GM11168 (cell line): ENCODE data around the gene ADGRF1.
"Not testable (repeated sequence)": the region's sequence is repeated elsewhere in the genome, so short reads cannot be mapped to it uniquely, and the experiment has no call there.

Experiments used
- in situ Hi-C: fragments of 300-500 bp; cut with MboI; formaldehyde crosslinking; loops from one replicate; pipeline ENCODE4 v1.12.0; 2022; ENCODE audit warnings: low sequenced_read_pairs; ENCODE audit not compliant: unreplicated experiment

Gene ADGRF1

DNA sequence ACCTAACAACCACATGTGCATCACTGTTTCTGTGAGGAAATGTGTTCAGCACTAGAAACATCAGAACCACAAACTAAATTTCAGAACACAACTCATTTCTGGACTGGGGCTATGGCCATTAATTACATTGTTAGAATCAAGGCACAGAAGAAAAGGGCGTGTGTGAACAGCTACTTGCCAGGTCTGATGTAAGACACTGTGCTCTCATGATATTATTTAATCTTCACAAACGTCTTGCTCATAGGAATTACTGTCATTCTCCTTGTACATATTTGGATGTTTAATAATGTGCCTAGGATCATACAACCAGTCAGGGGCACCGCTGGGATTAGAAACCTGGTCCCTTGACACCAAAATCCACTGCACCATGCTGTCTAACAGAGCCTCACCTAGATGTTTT is 14.8 kb downstream of the ADGRF1 start:
- in situ Hi-C loops: no loop called here

DNA sequence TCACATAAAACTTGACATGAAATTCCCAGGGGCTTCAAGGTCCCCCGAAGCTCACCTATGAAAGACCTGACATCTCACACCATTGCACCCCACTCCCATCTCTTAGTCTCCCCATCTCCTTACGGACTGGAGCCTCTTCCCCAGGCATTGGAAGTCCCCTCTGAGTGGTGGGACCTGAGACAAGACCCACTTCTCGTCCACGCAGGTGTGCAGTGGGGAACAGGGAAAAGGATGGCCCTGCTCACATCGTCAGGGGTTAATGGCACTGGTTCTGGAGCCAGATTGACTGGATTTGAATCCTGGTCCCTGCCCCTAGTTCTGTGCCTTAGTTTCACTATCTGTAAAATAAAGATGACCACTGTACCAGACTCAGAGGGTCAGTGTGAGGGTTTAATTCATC is 15.5 kb downstream of the ADGRF1 start:
- in situ Hi-C loops: no loop called here

DNA sequence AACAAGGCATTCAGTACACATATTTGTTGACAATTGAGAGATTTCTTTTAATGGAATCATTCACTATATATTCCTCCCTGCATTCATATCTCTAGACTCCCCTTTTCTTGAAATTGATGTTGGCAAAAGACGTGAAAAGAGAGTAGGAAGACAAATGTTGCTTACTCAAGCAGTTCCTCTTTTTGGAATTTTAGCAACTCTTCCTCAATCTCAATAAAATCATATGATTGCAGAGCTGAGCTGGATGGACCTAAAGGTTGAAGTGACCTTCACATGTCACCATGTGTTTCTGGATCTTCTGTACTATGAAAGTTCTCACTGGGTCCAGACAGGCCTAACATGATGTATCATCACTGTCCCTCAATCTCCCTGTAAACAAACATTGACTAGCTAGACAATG is 18.6 kb downstream of the ADGRF1 start:
- in situ Hi-C loops: no loop called here

DNA sequence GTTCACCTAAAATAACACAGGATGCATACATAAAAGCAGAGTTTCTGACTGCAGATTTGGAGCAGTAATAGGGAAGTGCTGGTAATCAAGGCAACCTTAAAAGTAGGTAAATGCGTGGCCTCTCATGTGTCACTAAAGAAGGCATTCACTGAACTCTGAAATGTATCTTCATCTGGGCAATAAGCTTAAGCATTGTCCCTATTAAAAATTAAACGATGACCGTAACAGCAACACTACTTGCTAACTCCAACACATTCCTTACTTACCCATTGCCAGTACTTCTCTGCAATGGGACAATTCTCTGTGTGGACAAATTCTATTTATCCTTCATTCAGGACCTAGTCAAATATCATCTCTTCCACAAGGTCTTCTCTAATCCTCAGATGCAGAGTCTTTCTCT is 19.9 kb downstream of the ADGRF1 start:
- in situ Hi-C loops: no loop called here

DNA sequence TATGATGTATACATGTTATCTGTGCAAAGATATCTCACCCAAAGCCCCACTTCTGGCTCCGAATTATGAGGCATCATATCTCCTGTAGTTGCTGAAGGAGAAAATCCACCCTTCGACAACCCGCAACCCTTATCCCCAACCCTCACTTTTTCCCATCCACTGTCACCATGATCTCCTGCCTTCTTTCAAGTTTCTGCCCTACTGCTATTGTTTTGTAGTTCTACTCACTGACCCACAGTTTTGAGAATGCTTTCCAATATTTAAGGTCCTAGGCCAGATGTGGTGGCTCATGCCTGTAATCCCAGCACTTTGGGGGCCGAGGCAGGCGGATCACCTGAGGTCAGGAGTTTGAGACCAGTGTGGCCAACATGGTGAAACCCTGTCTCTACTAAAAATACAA is 22.2 kb downstream of the ADGRF1 start:
- in situ Hi-C loops: no loop called here

DNA sequence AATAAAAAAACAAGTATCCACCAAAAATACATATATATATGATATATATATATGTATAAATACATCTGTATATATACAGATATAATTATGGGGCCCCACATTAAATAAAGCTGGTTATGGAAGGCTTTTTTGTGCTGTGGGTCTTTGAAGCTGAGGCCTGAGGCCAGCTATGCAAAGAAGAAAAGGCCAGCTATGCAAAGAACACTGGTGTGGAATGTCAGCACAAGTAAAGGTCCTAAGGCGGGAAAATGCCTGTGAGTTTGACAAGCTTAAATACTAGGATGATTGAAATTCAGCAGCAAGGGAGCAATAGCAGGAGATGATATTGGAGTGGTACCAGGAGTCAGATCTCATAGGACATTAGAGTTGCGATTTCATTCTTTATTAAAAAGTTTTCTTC is 25.2 kb downstream of the ADGRF1 start:
- in situ Hi-C loops: no loop called here

DNA sequence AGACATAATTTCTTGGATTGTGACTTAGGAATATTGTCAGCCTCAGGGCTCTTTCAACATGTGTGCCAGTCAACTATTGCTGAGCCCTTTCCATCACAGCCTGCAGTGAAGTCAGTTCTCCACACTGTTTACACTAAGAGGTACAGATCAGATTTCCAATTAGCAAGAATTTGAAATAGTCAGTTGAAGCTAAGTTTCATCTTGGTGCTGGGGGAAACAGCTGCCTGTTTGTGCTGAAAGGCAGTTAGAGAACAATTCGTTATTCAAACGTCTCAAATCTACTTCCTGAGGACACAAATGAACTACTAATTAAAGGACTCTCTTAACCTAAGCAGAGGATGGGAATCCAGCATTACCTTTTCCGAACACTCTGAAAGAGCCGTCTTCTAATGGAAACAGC is 25.9 kb downstream of the ADGRF1 start:
- in situ Hi-C loops: no loop called here

DNA sequence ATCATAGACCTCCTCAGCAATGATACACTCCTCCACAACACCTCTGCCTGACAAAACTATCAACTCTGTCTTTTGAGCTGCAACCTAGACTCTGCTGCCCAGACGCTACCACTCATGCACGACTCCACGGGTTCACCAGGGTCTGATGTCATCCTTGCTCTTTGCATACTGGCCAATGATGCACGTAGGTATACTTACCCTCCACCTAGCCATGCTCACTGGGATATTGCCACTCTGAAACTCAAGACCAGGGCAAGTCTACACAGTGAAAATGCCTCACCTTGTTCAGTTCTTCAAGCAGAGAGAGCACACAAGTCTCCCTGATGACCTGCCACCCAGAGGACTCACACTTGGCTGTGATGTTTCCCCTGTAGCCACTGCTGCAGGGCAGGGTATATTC is 27.7 kb downstream of the ADGRF1 start:
- in situ Hi-C loops: no loop called here

DNA sequence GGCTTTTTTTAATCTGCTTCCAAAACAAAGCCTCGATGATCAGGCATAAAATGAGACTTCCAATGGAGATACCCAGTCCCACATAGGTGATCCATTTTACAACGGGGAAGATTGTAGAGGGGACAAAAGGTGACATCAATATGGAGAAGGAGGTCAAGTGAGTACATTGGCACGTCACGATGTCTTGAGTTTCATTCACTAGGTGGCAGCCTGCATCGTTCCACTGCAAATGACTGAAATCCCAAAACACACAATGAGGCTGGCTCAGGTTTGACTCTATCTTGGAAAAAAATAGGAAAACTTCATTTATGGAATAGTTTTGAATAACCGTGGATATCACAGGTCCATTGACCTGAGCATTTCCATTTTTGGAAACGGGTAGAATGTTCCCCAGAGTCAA is 32.5 kb downstream of the ADGRF1 start:
- in situ Hi-C loops: no loop called here

DNA sequence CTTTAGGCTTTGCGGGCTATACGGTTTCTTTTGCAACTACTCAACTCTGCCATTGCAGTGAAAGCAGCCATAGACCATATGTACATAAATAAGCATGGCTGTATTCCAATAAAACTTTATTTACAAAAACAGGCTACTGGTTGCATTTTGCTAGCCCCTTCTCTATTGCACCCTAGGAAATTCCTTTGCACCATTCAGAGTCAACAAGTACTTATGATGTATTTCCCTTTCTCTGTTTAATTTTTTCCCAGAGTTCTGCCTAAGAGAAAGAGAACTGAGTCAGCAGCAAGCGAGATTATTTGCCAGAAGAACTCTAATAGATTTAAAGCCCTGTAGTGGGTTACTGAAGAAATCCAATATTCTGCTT is 33.8 kb downstream of the ADGRF1 start:
- in situ Hi-C loops: no loop called here

DNA sequence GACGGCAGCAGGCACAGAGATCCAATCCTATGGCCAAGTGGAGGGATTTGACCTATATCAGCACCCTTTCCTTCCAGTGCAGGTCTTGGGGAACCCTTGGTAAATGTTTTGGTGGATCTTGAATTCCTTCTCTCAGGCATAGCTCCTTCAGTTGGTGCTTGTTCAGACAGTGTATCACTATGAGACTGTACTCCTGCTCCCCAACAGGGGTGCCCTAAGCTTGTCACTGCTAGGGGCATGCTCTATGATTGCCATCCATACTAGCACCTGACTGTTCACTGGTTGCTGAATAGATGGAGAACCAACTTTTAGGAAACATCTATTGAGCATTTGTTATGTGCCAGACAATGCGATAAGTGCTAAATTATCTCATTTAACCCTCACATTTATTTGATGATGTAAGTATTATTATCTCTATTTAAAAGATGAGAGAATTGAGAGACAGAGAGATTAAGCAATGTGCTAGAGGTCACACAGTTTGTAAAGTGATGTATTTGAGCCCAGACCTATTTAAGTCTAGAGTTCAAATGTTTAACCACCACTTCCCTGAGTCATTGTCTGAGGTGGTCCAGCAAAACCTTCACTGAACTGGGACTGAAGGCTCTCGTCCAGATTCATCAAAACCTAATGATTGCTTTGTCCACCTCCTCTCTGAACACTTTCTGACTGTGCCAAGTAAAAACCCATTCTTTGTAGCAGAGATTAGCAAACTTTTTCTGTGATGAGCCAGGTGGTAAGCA is 34.3 kb downstream of the ADGRF1 start:
- in situ Hi-C loops: no loop called here

DNA sequence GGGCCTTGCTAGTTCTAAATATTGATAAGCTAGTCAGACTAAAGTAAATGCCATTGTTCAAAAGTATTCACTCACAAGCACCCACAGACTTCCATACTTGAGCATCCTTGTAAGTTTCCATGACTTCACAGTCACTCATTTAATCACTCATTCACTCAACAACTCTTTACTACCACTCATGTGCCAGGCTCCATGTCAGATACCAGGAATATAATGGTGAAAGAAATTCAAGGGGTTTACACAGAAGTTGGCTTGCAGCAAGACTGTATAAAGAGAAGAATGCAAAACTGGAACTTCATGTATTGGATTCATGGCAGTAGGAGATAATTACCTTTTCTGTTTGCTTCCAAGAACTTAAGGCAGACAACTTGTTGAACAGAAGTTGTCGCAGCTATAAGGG is 36.6 kb downstream of the ADGRF1 start:
- in situ Hi-C loops: no loop called here

DNA sequence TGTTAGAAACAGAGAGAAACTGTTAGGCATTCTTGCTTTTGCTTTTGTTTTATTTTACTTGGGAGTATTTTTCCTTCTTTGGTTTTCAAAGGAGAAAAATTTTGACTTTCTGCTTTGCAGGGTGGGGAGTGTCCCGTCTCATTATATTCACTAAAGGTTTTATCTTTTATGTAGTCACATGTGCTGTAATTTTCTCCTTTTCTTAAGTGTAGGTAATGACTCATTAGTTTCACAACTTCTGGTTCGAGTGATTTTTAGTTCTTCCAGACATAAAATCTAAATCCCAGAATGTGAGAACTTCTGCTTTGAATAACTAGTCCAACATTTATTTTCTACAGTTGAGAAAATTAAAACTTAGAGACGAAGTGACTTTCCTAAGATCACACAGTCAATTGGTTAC is 37.7 kb downstream of the ADGRF1 start:
- in situ Hi-C loops: no loop called here

DNA sequence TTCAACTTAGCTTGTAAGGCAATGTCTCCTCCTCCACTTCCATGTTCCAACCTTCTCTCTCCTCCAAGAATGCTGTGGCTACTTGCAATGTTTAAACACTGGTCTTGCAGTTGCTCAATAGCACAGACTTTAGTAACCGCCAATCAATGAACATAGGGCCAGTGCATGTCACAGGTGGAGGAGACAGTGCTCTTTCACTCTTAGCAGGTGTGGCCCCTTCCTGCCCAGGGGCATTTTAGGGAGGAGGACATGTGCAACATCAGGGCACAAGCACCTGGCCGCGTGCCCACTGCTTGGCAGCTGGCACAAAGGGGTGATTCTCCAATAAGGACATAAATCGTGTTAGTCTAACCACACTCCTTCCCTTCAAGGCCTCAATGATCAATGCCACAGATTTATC is 41.3 kb downstream of the ADGRF1 start:
- in situ Hi-C loops: no loop called here

DNA sequence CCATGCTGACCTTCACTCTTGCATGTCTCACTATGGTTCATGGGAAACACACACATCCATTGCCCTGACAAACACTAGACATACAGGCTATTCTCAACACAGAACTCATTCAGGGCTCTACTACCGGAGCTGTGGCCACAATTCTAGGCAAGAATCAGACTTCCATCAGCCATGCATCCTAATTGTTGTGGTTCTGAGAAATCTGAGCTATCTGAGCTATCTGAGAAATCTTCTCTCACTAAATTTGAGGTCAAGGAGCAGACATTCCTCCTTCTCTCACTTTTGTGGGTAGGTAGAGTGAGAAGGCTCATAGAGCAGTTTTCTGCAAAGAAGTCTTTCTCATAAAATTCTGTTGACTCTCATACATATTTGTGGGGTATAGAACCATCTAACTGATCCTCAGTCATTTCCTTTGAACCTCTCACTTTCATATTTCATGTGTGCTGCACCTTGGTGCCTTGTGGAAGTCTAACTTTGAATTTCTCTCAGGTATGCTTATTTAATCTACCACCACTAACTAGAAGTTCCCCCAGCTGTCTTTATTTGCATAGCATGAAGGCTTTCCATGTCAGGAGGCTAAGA is 43.6 kb downstream of the ADGRF1 start:
- in situ Hi-C loops: no loop called here

DNA sequence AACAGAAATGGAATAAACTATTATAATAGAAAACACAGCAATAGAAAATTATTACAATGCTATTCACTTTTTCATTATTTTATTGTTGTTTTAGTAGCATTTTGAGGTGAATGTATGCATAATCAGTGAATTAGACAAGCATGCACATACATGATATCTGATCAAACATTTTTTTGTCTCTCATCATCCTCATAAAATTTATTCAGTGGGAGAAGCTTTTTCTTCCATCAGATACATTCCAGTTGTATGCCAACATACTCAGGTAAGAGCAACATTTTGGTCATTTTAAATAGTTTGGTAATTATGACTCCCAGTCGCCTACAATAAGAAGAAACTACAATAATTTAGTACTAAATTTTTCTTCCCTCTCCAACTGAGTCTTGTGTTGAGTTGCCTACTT is 44.5 kb downstream of the ADGRF1 start:
- in situ Hi-C loops: no loop called here

DNA sequence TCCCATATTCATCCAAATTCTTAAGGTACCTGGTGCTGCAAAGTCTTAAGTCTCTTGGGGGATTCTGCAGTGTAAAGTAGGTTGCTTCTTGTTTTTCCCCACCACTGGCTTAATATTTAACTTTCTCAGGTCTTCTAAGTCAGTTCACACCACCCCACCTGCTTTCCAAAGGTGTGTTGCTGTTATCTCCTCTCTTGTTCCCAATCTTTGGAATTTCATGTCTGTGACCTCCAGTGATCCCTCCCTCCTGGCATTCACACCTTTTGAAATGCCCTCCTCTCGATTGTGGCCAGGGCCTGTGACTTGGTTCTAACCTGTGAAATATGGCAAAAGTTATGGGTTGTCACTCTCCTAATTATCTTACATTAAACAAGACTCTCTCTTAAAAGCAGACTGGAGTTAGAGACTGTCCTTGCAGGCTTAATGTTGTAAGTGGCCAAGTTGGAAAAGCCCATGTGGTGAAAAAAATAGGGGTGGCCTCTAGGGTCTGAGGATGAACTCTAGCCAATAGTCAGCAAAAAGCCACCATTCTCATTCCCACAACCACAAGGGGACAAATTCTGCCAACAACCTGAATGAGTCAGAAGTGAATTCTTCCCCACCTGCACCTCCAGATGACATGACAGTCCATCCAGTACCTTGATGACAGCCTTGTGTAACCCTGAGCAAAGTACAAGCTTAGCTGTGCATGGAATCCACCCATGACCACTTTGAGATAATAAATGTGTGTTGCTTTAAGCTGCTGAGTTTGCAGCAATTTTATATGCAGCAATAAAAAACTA is 45.1 kb downstream of the ADGRF1 start:
- in situ Hi-C loops: no loop called here

DNA sequence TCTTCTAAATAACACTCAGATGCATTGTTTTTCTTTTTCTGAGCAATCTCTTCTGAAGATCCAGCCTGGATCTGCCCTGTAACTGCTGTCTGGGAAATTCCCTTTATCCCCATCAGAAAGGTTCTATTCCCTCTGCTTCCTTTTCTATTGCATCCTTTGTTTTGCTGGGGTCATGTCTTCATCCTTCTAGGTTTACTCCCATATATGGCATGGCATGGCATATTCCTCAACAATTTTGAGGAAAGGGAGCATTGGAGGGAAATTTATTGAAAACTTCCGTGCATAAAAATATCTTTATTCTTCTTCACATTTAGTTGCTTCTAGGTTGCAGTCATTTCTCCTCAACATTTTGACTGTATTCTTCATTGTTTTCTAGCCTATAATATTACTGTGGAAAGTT is 47.2 kb downstream of the ADGRF1 start:
- in situ Hi-C loops: no loop called here

DNA sequence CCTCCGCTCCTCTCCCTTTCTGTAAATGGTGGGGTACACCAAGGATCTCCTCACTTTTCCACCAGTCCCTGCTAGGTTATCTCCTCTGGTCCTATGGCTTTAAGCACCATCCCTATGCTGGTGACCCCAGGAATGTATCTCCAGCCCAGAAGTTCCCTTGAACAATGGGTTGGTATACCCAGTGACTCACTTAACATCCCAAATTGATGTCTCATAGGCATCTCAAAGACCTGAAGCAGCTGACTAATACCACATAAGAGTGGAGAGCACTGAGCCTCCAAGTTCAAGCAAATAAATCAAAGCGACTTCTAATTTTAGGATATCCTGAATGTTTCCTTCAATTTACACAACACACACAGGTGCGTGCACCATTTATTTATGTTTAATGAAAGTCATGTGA is 48.3 kb downstream of the ADGRF1 start:
- in situ Hi-C loops: no loop called here

DNA sequence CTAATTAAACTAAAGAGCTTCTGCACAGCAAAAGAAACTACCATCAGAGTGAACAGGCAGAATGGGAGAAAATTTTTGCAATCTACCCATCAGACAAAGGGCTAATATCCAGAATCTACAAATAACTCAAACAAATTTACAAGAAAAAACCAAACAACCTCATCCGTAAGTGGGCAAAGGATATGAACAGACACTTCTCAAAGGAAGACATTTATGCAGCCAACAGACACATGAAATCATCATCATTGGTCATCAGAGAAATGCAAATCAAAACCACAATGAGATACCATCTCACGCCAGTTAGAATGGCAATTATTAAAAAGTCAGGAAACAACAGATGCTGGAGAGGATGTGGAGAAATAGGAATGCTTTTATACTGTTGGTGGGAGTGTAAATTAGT is 49.7 kb downstream of the ADGRF1 start:
- in situ Hi-C loops: not testable (repeated sequence)

DNA sequence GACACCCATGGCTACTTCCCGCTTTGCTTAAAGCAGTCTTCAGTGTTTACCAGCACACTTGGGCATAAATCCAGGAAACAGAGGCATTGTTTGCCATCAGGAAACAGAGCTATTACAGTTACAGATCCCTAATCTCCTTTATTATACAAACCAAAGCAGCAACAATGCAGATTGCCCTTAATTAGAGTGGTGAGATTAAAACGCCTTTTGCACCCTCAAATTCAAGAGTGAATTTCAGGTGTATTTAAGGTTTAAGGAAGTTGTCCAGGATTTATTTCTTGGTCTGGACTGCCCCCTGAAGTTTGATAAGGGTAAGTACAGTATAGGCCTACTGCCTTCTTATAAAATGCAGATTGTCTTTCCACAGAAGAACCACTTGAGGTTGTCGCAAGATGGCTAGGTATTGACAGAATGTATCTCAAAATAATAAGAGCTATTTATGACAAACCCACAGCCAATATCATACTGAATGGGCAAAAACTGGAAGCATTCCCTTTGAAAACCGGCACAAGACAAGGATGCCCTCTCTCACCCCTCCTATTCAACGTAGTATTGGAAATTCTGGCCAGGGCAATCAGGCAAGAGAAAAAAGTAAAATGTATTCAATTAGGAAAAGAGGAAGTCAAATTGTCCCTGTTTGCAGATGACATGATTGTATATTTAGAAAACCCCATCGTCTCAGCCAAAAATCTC is 51.2 kb downstream of the ADGRF1 start:
- in situ Hi-C loops: not testable (repeated sequence)
